ENCODE measurements around the gene DMPK. TPM values are rescaled to one million over a fixed set of nuclear protein-coding genes. Genes with fewer than 3 reads are reported as not detected.
"Not testable (repeated sequence)": the region's sequence is repeated elsewhere in the genome, so short reads cannot be mapped to it uniquely, and the experiment has no call there.

Gene DMPK
- total RNA-seq, 1 experiment from 2014 or later = 119 TPM

GRCh38 chr19:45752639-45753038 is 29.7 kb downstream of the DMPK start:
- Histone ChIP-seq H3K4me3 (ENCODE audit: low read depth in 2 of 2, low read length in 2 of 2) (no peak overlapping the region), H3K4me1 (ENCODE audit: control insufficient read depth, insufficient read depth, low read length) (no peaks in the 10 kb centered on the region), H3K27me3 (ENCODE audit: control insufficient read depth, insufficient read depth, low read length) (no peaks in the 10 kb centered on the region), H3K9me3 (ENCODE audit: control insufficient read depth, insufficient read depth, low read depth, low read length) (no peaks in the 10 kb centered on the region), H3K36me3 (ENCODE audit: control insufficient read depth, insufficient read depth, low read length) (no peaks in the 10 kb centered on the region), H3K27ac (ENCODE audit: low read length) (no peak overlapping the region)
- DNase-seq (ENCODE audit: low read depth, low spot score) = no peak
- no peak for TF ChIP-seq POLR2AphosphoS5 (IDR thresholded peaks at IDR 0.05; ENCODE audit: low read depth, low read length)
- intact Hi-C loops (cut with micrococcal nuclease; ENCODE audit: unreplicated experiment) = no loop called here
- in situ Hi-C loops (cut with HindIII; ENCODE audit: low pct_unique_long_range_greater_than_20kb, low sequenced_read_pairs) = no loop called here
- ChIA-PET POLR2A (no interaction called here), CTCF (no interaction called here)
- no TSS peak for BruUV-seq (replicated peaks)
- no peak for ATAC-seq

- H3K27ac ChIP-seq (ENCODE audit: low read length); H3K4me1 ChIP-seq (ENCODE audit: control insufficient read depth, insufficient read depth, low read length); CTCF ChIA-PET; H3K9me3 ChIP-seq (ENCODE audit: control insufficient read depth, insufficient read depth, low read depth, low read length); in situ Hi-C loops (cut with HindIII; ENCODE audit: low pct_unique_long_range_greater_than_20kb, low sequenced_read_pairs); H3K4me3 ChIP-seq (ENCODE audit: low read depth in 2 of 2, low read length in 2 of 2); intact Hi-C loops (cut with micrococcal nuclease; ENCODE audit: unreplicated experiment); ATAC-seq; DNase-seq (ENCODE audit: low read depth, low spot score); BruUV-seq (replicated peaks); H3K36me3 ChIP-seq (ENCODE audit: control insufficient read depth, insufficient read depth, low read length); H3K27me3 ChIP-seq (ENCODE audit: control insufficient read depth, insufficient read depth, low read length): not testable (repeated sequence)
- POLR2A ChIA-PET = interaction anchor here (0.7 to 1.0 kb wide), 2 partner anchors 16 to 22 kb away, joined by 7 to 14 read pairs; no protein-coding TSS in a partner anchor
These were observed 30.8 kb downstream of the DMPK start for GRCh38 chr19:45751483-45751882.

DNA sequence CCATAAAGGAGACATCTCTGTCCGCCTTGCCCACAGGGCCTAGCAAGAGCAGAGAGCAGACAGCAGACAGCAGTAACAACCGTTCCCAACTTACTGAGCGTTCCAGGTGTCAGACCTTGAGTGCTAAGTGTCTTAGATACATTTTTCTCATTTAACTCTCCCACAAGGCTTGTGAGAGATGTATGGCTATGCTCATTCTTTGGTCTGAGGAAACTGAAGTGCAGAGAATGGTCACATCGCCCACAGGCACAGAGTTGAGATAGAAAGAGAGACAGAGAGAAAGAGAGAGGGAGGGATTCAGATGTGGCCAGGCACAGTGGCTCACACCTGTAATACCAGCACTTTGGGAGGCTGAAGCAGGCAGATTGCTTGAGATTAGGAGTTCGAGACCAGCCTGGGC is 34.8 kb downstream of the DMPK start:
- H3K4me1 ChIP-seq (ENCODE audit: control insufficient read depth, insufficient read depth, low read length) = no peaks in the 10 kb centered on the region
- no peaks in the 10 kb centered on the region for H3K27me3 ChIP-seq (ENCODE audit: control insufficient read depth, insufficient read depth, low read length)
- in situ Hi-C loops (cut with HindIII; ENCODE audit: low pct_unique_long_range_greater_than_20kb, low sequenced_read_pairs) (no loop called here), intact Hi-C loops (cut with micrococcal nuclease; ENCODE audit: unreplicated experiment) (no loop called here)
- no peaks in the 10 kb centered on the region for H3K9me3 ChIP-seq (ENCODE audit: control insufficient read depth, insufficient read depth, low read depth, low read length)
- no TSS peak for BruUV-seq (replicated peaks)
- no peaks in the 10 kb centered on the region for H3K36me3 ChIP-seq (ENCODE audit: control insufficient read depth, insufficient read depth, low read length)
- CTCF ChIA-PET = no interaction called here
- TF ChIP-seq CTCF (IDR thresholded peaks at IDR 0.05) (no peak), SIN3A (IDR thresholded peaks at IDR 0.05; ENCODE audit: borderline replicate concordance, insufficient read depth, low read depth, low read length) (no peak), POLR2AphosphoS5 (IDR thresholded peaks at IDR 0.05; ENCODE audit: low read depth, low read length) (no peak), TCF7L2 (IDR thresholded peaks at IDR 0.05; ENCODE audit: low read depth, low read length) (no peak)
- TF ChIP-seq, protein P1, sequence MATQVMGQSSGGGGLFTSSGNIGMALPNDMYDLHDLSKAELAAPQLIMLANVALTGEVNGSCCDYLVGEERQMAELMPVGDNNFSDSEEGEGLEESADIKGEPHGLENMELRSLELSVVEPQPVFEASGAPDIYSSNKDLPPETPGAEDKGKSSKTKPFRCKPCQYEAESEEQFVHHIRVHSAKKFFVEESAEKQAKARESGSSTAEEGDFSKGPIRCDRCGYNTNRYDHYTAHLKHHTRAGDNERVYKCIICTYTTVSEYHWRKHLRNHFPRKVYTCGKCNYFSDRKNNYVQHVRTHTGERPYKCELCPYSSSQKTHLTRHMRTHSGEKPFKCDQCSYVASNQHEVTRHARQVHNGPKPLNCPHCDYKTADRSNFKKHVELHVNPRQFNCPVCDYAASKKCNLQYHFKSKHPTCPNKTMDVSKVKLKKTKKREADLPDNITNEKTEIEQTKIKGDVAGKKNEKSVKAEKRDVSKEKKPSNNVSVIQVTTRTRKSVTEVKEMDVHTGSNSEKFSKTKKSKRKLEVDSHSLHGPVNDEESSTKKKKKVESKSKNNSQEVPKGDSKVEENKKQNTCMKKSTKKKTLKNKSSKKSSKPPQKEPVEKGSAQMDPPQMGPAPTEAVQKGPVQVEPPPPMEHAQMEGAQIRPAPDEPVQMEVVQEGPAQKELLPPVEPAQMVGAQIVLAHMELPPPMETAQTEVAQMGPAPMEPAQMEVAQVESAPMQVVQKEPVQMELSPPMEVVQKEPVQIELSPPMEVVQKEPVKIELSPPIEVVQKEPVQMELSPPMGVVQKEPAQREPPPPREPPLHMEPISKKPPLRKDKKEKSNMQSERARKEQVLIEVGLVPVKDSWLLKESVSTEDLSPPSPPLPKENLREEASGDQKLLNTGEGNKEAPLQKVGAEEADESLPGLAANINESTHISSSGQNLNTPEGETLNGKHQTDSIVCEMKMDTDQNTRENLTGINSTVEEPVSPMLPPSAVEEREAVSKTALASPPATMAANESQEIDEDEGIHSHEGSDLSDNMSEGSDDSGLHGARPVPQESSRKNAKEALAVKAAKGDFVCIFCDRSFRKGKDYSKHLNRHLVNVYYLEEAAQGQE (IDR thresholded peaks at IDR 0.05; ENCODE audit: insufficient read depth in 1 of 2, low read depth in 2 of 2, low read length in 1 of 2) = no peak
- POLR2A ChIA-PET = no interaction called here
- ATAC-seq (no peak), DNase-seq (ENCODE audit: low read depth, low spot score) (no peak)
- H3K27ac ChIP-seq (ENCODE audit: low read length) = no peak overlapping the region
- H3K4me3 ChIP-seq (ENCODE audit: low read depth in 2 of 2, low read length in 2 of 2) = no peak overlapping the region
